Hepatocyte (in vitro differentiated cells): ENCODE measurements around the gene ATP5MK.

Source experiments
- EZH2 ChIP-seq: fragments of 200-600 bp; sonication (generic); IDR thresholded peaks from 2 replicates; pipeline ENCODE4 v1.6.1; 2016; ENCODE audit warnings: antibody characterized with exemption, mild to moderate bottlenecking, borderline replicate concordance
- TF ChIP-seq, protein P1 (sequence below): fragments of 200-600 bp; sonication (generic); IDR thresholded peaks from 2 replicates; pipeline ENCODE4 v1.5.1; 2016; ENCODE audit warnings: antibody characterized with exemption, mild to moderate bottlenecking; ENCODE audit not compliant: poor library complexity

DNA sequence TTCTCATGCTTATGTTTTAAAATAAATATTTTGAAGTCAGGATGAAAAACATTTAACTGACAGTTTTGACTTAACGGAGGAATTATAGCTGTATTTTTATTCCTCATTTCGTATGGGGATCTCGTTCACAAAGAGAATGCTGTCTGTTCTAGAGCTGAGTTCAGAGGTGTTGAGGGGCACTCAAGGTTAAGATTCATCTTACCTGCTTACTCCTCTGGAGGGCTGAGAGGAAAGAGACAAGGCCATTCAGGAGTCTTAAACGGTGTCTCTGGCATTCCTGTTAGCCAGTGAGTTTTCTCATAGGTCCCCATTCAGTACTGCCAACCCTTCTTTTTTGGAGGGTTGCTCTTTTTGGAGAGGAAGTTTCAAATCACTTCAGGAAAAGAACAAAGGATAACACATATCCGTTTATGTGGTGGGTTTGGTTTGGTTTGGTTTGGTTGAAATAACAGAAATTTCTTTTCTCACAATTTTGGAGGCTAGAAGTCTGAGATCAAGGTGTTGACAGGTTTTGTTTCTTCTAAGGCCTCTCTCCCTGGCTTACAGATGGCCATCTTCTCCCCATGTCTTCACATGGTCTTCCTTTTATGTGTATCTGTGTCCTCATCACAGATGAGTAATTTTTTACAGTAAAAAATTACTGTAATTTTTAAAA is 32.8 kb upstream of the ATP5MK start:
- TF ChIP-seq, protein P1, sequence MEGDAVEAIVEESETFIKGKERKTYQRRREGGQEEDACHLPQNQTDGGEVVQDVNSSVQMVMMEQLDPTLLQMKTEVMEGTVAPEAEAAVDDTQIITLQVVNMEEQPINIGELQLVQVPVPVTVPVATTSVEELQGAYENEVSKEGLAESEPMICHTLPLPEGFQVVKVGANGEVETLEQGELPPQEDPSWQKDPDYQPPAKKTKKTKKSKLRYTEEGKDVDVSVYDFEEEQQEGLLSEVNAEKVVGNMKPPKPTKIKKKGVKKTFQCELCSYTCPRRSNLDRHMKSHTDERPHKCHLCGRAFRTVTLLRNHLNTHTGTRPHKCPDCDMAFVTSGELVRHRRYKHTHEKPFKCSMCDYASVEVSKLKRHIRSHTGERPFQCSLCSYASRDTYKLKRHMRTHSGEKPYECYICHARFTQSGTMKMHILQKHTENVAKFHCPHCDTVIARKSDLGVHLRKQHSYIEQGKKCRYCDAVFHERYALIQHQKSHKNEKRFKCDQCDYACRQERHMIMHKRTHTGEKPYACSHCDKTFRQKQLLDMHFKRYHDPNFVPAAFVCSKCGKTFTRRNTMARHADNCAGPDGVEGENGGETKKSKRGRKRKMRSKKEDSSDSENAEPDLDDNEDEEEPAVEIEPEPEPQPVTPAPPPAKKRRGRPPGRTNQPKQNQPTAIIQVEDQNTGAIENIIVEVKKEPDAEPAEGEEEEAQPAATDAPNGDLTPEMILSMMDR = no peak
- no peak for TF ChIP-seq EZH2
